Cardiac muscle cell (in vitro differentiated cells and primary cell): Measurements from ENCODE around the gene HOXB8. TPM values are rescaled to one million over a fixed set of nuclear protein-coding genes. Genes with fewer than 3 reads are reported as not detected.

Experiments
- DNase-seq, 2 donors: peaks; one replicate each; pipeline versions ENCODE4 v3.0.0 to v3.0.0-alpha.2; 2010 to 2017; ENCODE audit warnings: low read depth in 1 of 2, low spot score in 1 of 2
- H3K27ac ChIP-seq: fragments of 200-600 bp; sonication (generic); 2 replicates; pipeline ENCODE4 v1.5.1; 2016
- H3K27me3 ChIP-seq: fragments of 200-600 bp; sonication (generic); 2 replicates; pipeline ENCODE4 v1.6.0; 2016; ENCODE audit warnings: control low read depth
- H3K36me3 ChIP-seq: fragments of 200-600 bp; sonication (generic); 2 replicates; pipeline ENCODE4 v1.5.1; 2016; ENCODE audit warnings: control low read depth
- H3K4me1 ChIP-seq: fragments of 200-600 bp; sonication (generic); 2 replicates; pipeline ENCODE4 v1.8.1; 2017; ENCODE audit warnings: low read depth, mild to moderate bottlenecking, mixed run types
- H3K4me3 ChIP-seq: fragments of 200-600 bp; sonication (generic); 2 replicates; pipeline ENCODE4 v1.5.1; 2016; ENCODE audit warnings: mild to moderate bottlenecking
- H3K9me3 ChIP-seq: fragments of 200-600 bp; sonication (generic); 2 replicates; pipeline ENCODE4 v1.5.1; 2017; ENCODE audit warnings: low read depth, mild to moderate bottlenecking, control low read depth
- CTCF ChIP-seq: IDR thresholded peaks from 2 replicates; pipeline ENCODE4 v1.5.1; 2012; ENCODE audit warnings: low read depth, mild to moderate bottlenecking, low read length
- polyA plus RNA-seq: library from polyadenylated mRNA; unstranded; fragments of >200 nt; fragmentation: Nextera tagmentation; extraction: Ambion mirVana; gene quantifications from 2 replicates; pipeline ENCODE4 v1.2.1, GENCODE V29; 2016
- total RNA-seq: library from RNA; depleted of rRNA; stranded (reverse); fragments of >200 nt; gene quantifications from 2 replicates; pipeline ENCODE4 v1.2.3, GENCODE V29; 2016

HOXB8 gene
- total and polyA plus RNA-seq, 2 experiments from 2014 or later: not detected

- peaks cover 100% of the 10 kb centered on the region for H3K27me3 ChIP-seq
- peaks cover 6% of the 10 kb centered on the region for H3K4me1 ChIP-seq
- peak in 1 of 2 donors; percentile 29 for DNase-seq
- no peak within 1 kb of the TSS for H3K27ac ChIP-seq
- H3K4me3 ChIP-seq: peak within 1 kb of the TSS; percentile 9
- no peaks in the 10 kb centered on the region for H3K9me3 ChIP-seq
- H3K36me3 ChIP-seq: no peaks in the 10 kb centered on the region
- no peak for TF ChIP-seq CTCF
Observed at GRCh38 chr17:48626245-48627117, 11.4 kb upstream of the HOXB8 start, which contains the start of gene HOXB9. HOXB9 (minus strand) TSS chr17:48626358; CDS start chr17:48626269, 89 bp downstream.

- Histone ChIP-seq H3K4me3 (peak overlapping the region; percentile 9), H3K9me3 (no peaks in the 10 kb centered on the region), H3K27me3 (peaks cover 100% of the 10 kb centered on the region), H3K4me1 (peaks cover 6% of the 10 kb centered on the region), H3K27ac (no peak overlapping the region), H3K36me3 (no peaks in the 10 kb centered on the region)
- no peak for TF ChIP-seq CTCF
- DNase-seq: no peak
Observed at GRCh38 chr17:48625495-48626244, 10.6 kb upstream of the HOXB8 start.

- H3K27ac ChIP-seq: no peak overlapping the region
- TF ChIP-seq CTCF: no peak
- peaks cover 100% of the 10 kb centered on the region for H3K27me3 ChIP-seq
- H3K4me3 ChIP-seq: peak overlapping the region; percentile 9
- H3K4me1 ChIP-seq: peaks cover 6% of the 10 kb centered on the region
- H3K36me3 ChIP-seq: no peaks in the 10 kb centered on the region
- H3K9me3 ChIP-seq: no peaks in the 10 kb centered on the region
- peak in 1 of 2 donors; percentile 36 for DNase-seq
Observed at GRCh38 chr17:48624544-48625494, 9.7 kb upstream of the HOXB8 start.

GRCh38 chr17:48624118-48624517 lies 9.0 kb upstream of the HOXB8 start:
- Histone ChIP-seq H3K36me3 (no peaks in the 10 kb centered on the region), H3K9me3 (no peaks in the 10 kb centered on the region), H3K27ac (no peak overlapping the region), H3K27me3 (peaks cover 100% of the 10 kb centered on the region), H3K4me3 (no peak overlapping the region), H3K4me1 (peaks cover 9% of the 10 kb centered on the region)
- no peak for DNase-seq
- no peak for TF ChIP-seq CTCF

- Histone ChIP-seq H3K4me1 (peaks cover 13% of the 10 kb centered on the region), H3K27me3 (peaks cover 100% of the 10 kb centered on the region), H3K4me3 (no peak overlapping the region), H3K9me3 (no peaks in the 10 kb centered on the region), H3K36me3 (no peaks in the 10 kb centered on the region), H3K27ac (no peak overlapping the region)
- no peak for TF ChIP-seq CTCF
- no peak for DNase-seq
Observed at GRCh38 chr17:48623583-48623982, 8.5 kb upstream of the HOXB8 start.
